HFF-Myc (cell line): ENCODE data around the gene SYNDIG1L.
A peak's percentile ranks its signal among the peaks of the same experiment; 100 is the strongest.

Experiments
- DNase-seq: peaks from one replicate; pipeline ENCODE4 v3.0.0-alpha.2; 2011; ENCODE audit warnings: low read depth; ENCODE audit errors: extremely low read depth
- H3K4me3 ChIP-seq: replicated peaks from 2 replicates; pipeline ENCODE4 v1.5.1; 2011; ENCODE audit warnings: low read depth, mild to moderate bottlenecking, control low read depth, low read length
- TF ChIP-seq, protein P1 (sequence below): IDR thresholded peaks from 2 replicates; pipeline ENCODE4 v1.5.1; 2012; ENCODE audit warnings: mild to moderate bottlenecking, low read depth, low read length, control low read depth; ENCODE audit errors: missing control alignments

Gene SYNDIG1L

GRCh38 chr14:74368441-74368840, 57.6 kb downstream of the SYNDIG1L start:
- TF ChIP-seq, protein P1, sequence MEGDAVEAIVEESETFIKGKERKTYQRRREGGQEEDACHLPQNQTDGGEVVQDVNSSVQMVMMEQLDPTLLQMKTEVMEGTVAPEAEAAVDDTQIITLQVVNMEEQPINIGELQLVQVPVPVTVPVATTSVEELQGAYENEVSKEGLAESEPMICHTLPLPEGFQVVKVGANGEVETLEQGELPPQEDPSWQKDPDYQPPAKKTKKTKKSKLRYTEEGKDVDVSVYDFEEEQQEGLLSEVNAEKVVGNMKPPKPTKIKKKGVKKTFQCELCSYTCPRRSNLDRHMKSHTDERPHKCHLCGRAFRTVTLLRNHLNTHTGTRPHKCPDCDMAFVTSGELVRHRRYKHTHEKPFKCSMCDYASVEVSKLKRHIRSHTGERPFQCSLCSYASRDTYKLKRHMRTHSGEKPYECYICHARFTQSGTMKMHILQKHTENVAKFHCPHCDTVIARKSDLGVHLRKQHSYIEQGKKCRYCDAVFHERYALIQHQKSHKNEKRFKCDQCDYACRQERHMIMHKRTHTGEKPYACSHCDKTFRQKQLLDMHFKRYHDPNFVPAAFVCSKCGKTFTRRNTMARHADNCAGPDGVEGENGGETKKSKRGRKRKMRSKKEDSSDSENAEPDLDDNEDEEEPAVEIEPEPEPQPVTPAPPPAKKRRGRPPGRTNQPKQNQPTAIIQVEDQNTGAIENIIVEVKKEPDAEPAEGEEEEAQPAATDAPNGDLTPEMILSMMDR, result no peak
- no peak for DNase-seq
- no peak overlapping the region for H3K4me3 ChIP-seq

GRCh38 chr14:74368026-74368425, 58.0 kb downstream of the SYNDIG1L start:
- H3K4me3 ChIP-seq, result no peak overlapping the region
- DNase-seq, result no peak
- TF ChIP-seq, protein P1, result no peak

GRCh38 chr14:74364271-74364880, 61.6 kb downstream of the SYNDIG1L start:
- no peak for DNase-seq
- H3K4me3 ChIP-seq, result no peak overlapping the region
- TF ChIP-seq, protein P1, result no peak

- DNase-seq, result peak; percentile 45
- H3K4me3 ChIP-seq, result no peak overlapping the region
- TF ChIP-seq, protein P1, result peak; percentile 97
These were observed 63.6 kb downstream of the SYNDIG1L start for GRCh38 chr14:74362361-74362915.

DNA sequence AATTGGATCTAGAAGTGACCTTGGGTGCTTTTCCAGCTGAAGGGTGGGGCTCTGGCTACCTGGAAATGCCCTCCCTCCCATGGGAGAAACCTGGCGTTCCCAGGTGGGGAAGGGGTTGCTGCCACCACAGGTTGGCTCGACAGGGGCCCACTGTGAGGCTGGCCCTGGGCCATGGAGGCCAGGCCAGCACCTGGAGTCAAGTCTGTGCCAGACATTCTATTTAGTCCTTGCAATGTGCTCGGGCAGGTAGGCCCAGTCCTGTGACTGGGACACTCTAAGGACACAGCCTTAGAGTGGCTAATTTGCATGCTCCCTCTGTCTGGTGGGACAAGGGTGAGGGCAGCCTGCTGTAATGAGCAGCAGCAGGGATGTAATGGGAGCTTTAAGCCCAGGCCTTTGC, 65.8 kb downstream of the SYNDIG1L start:
- no peak for DNase-seq

GRCh38 chr14:74358176-74358829, 67.7 kb downstream of the SYNDIG1L start:
- TF ChIP-seq, protein P1, result no peak
- DNase-seq, result no peak

More for the DNA sequence above, 65.8 kb downstream of the SYNDIG1L start:
- no peak overlapping the region for H3K4me3 ChIP-seq
- TF ChIP-seq, protein P1, result no peak

More at GRCh38 chr14:74358176-74358829, 67.7 kb downstream of the SYNDIG1L start:
- no peak overlapping the region for H3K4me3 ChIP-seq
